GM12891 (cell line): ENCODE measurements around the gene DYNC2I2.

Source experiments
- DNase-seq: peaks from one replicate; pipeline ENCODE4 v3.0.0; 2011; ENCODE audit warnings: low spot score; ENCODE audit not compliant: insufficient read length
- FAIRE-seq: peaks from 2 replicates; lab custom pipeline; 2011; peaks lifted over from hg19 to GRCh38; lab: Jason Lieb, UNC
- PAX5 ChIP-seq: IDR thresholded peaks from 2 replicates; pipeline ENCODE4 v1.6.1; 2011; ENCODE audit warnings: low read length, moderate library complexity, mild to moderate bottlenecking; ENCODE audit not compliant: insufficient read depth, severe bottlenecking
- POLR2A ChIP-seq: IDR thresholded peaks from 2 replicates; pipeline ENCODE4 v1.6.1; 2011; ENCODE audit warnings: low read depth, low read length, control low read depth
- POLR2AphosphoS5 ChIP-seq: IDR thresholded peaks from 2 replicates; pipeline ENCODE4 v1.6.1; 2011; ENCODE audit warnings: low read depth, low read length, control low read depth
- POU2F2 ChIP-seq: IDR thresholded peaks from 2 replicates; pipeline ENCODE4 v1.6.1; 2011; ENCODE audit warnings: low read depth, mild to moderate bottlenecking, control low read depth, low read length, moderate library complexity
- SPI1 ChIP-seq: IDR thresholded peaks from 2 replicates; pipeline ENCODE4 v1.6.1; 2011; ENCODE audit warnings: low read depth, low read length, control low read depth
- TAF1 ChIP-seq: IDR thresholded peaks from 2 replicates; pipeline ENCODE4 v1.6.1; 2011; ENCODE audit warnings: low read depth, low read length, control low read depth

The DYNC2I2 gene

GRCh38 chr9:128636556-128637530 lies 19.8 kb downstream of the DYNC2I2 start:
- no peak for TF ChIP-seq PAX5
- TF ChIP-seq POU2F2: no peak
- no peak for TF ChIP-seq SPI1
- TF ChIP-seq POLR2AphosphoS5: no peak
- no peak for TF ChIP-seq POLR2A
- TF ChIP-seq TAF1: no peak
- no peak for FAIRE-seq
- DNase-seq: no peak

- no peak for DNase-seq
- no peak for FAIRE-seq
- no peak for TF ChIP-seq PAX5
- TF ChIP-seq POU2F2: no peak
- no peak for TF ChIP-seq POLR2A
Measured at GRCh38 chr9:128636024-128636390, 20.6 kb downstream of the DYNC2I2 start.

GRCh38 chr9:128635266-128636023 lies 21.2 kb downstream of the DYNC2I2 start:
- FAIRE-seq: no peak
- DNase-seq: no peak
- TF ChIP-seq PAX5 (no peak), POLR2AphosphoS5 (no peak), SPI1 (no peak), POU2F2 (no peak), POLR2A (no peak)

- no peak for TF ChIP-seq POU2F2
- no peak for TF ChIP-seq POLR2AphosphoS5
- no peak for TF ChIP-seq SPI1
- TF ChIP-seq POLR2A: no peak
- TF ChIP-seq PAX5: no peak
- FAIRE-seq (no peak), DNase-seq (no peak)
Measured at GRCh38 chr9:128634651-128635262, 21.9 kb downstream of the DYNC2I2 start.

- no peak for DNase-seq
- no peak for FAIRE-seq
- TF ChIP-seq POLR2AphosphoS5: no peak
- TF ChIP-seq PAX5: no peak
- TF ChIP-seq POLR2A: no peak
Measured at GRCh38 chr9:128634111-128634510, 22.5 kb downstream of the DYNC2I2 start.

GRCh38 chr9:128633601-128634000 lies 23.0 kb downstream of the DYNC2I2 start:
- FAIRE-seq (no peak), DNase-seq (no peak)

GRCh38 chr9:128633057-128633456 lies 23.6 kb downstream of the DYNC2I2 start:
- no peak for TF ChIP-seq TAF1
- no peak for TF ChIP-seq POU2F2
- no peak for TF ChIP-seq PAX5
- no peak for TF ChIP-seq POLR2A
- no peak for TF ChIP-seq SPI1
- TF ChIP-seq POLR2AphosphoS5: no peak
- no peak for FAIRE-seq
- no peak for DNase-seq

More at GRCh38 chr9:128633601-128634000, 23.0 kb downstream of the DYNC2I2 start:
- no peak for TF ChIP-seq POLR2A

GRCh38 chr9:128632486-128632885 lies 24.2 kb downstream of the DYNC2I2 start:
- no peak for FAIRE-seq
- TF ChIP-seq TAF1 (no peak), SPI1 (no peak), POLR2AphosphoS5 (no peak), POU2F2 (no peak), PAX5 (no peak), POLR2A (no peak)

GRCh38 chr9:128632066-128632465 lies 24.6 kb downstream of the DYNC2I2 start:
- FAIRE-seq (no peak), DNase-seq (no peak)
- TF ChIP-seq POLR2AphosphoS5: no peak
- no peak for TF ChIP-seq POU2F2
- TF ChIP-seq PAX5: no peak
- no peak for TF ChIP-seq POLR2A
- no peak for TF ChIP-seq TAF1
- TF ChIP-seq SPI1: no peak

More at GRCh38 chr9:128632486-128632885, 24.2 kb downstream of the DYNC2I2 start:
- DNase-seq: no peak

- no peak for TF ChIP-seq TAF1
- no peak for TF ChIP-seq SPI1
- FAIRE-seq (no peak), DNase-seq (no peak)
Measured at GRCh38 chr9:128631636-128632035, 25.0 kb downstream of the DYNC2I2 start.
